NCI-H2029 (cell line): ENCODE measurements around the gene CARD9.
"Not testable (repeated sequence)": the region's sequence is repeated elsewhere in the genome, so short reads cannot be mapped to it uniquely, and the experiment has no call there.

Source experiments
- DNase-seq: peaks from one replicate; lab custom pipeline; 2025; lab: John Stamatoyannopoulos, UW

Gene CARD9

GRCh38 chr9:136322756-136323330, 50.6 kb downstream of the CARD9 start:
- DNase-seq, result no peak

- no peak for DNase-seq
These were observed 51.9 kb downstream of the CARD9 start for GRCh38 chr9:136321561-136321960.

- DNase-seq, result not testable (repeated sequence)
These were observed 52.5 kb downstream of the CARD9 start for GRCh38 chr9:136320972-136321371.

- DNase-seq, result not testable (repeated sequence)
These were observed 53.5 kb downstream of the CARD9 start for GRCh38 chr9:136319955-136320354.

GRCh38 chr9:136319244-136319643, 54.2 kb downstream of the CARD9 start:
- not testable (repeated sequence) for DNase-seq

- DNase-seq, result no peak
These were observed 54.7 kb downstream of the CARD9 start for GRCh38 chr9:136318776-136319241.

- no peak for DNase-seq
These were observed 55.2 kb downstream of the CARD9 start for GRCh38 chr9:136318111-136318775.

GRCh38 chr9:136317695-136318094, 55.8 kb downstream of the CARD9 start:
- DNase-seq, result no peak

GRCh38 chr9:136316896-136317676, 56.4 kb downstream of the CARD9 start:
- no peak for DNase-seq

- DNase-seq, result no peak
These were observed 57.2 kb downstream of the CARD9 start for GRCh38 chr9:136316271-136316751.

- DNase-seq, result no peak
These were observed 58.5 kb downstream of the CARD9 start for GRCh38 chr9:136314944-136315343.

- no peak for DNase-seq
These were observed 59.4 kb downstream of the CARD9 start for GRCh38 chr9:136314056-136314416.
